22Rv1 (cell line): ENCODE measurements around the gene EIF2S2.

ENCODE experiments used
- ZFX ChIP-seq: fragments of 450-650 bp; IDR thresholded peaks from 2 replicates; pipeline ENCODE4 v1.6.1; 2017; ENCODE audit warnings: antibody characterized with exemption, borderline replicate concordance
- TF ChIP-seq, protein P1 (sequence below): fragments of 450-650 bp; IDR thresholded peaks from 2 replicates; pipeline ENCODE4 v1.5.1; 2017; ENCODE audit warnings: mild to moderate bottlenecking

DNA sequence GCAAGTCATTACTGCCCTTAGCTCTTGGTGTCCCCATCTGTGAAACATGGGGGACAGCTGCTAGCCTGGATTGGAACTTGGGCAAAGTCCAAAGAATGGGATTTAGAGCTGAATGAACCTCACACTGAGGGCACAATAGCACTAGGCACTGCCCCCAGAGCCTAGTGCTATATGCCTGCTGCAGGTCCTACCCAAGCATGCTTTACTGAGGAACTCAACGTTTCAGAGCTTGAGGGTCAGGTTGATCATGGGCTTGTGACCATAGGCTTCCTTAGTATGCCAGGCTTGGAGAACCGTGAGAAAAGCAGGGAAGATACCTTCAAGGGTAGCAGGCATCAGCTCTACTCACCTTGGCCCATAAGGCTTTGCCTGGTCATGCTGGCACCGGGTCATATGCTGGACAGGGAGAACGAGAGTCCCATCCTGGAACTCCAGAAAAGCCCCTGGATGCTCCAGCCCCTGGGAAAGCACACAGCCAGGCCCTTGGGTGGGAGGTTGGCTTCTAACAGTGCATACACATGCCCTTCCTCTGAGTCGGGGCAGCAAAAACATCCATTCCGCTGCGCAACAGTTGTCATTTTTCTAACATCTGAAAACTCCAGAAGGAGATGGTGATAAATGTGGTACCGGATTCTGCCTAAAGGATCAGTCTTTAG, 29.7 kb downstream of the EIF2S2 start:
- TF ChIP-seq, protein P1, sequence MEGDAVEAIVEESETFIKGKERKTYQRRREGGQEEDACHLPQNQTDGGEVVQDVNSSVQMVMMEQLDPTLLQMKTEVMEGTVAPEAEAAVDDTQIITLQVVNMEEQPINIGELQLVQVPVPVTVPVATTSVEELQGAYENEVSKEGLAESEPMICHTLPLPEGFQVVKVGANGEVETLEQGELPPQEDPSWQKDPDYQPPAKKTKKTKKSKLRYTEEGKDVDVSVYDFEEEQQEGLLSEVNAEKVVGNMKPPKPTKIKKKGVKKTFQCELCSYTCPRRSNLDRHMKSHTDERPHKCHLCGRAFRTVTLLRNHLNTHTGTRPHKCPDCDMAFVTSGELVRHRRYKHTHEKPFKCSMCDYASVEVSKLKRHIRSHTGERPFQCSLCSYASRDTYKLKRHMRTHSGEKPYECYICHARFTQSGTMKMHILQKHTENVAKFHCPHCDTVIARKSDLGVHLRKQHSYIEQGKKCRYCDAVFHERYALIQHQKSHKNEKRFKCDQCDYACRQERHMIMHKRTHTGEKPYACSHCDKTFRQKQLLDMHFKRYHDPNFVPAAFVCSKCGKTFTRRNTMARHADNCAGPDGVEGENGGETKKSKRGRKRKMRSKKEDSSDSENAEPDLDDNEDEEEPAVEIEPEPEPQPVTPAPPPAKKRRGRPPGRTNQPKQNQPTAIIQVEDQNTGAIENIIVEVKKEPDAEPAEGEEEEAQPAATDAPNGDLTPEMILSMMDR, result no peak
- TF ChIP-seq ZFX, result no peak
